Measurements from ENCODE around the gene NRG4.

GRCh38 chr15:76010613-76011012 is 1.6 kb downstream of the NRG4 start:
- TF ChIP-seq CTCF (IDR thresholded peaks at IDR 0.05): no peak
- TF ChIP-seq MLX (CRISPR knock-in tag; IDR thresholded peaks at IDR 0.05): no peak
- no peak for TF ChIP-seq USF2 (CRISPR knock-in tag; IDR thresholded peaks at IDR 0.05)
- TF ChIP-seq TEAD4 (CRISPR knock-in tag; IDR thresholded peaks at IDR 0.05): no peak
- no peak for TF ChIP-seq ZNF425 (CRISPR knock-in tag; conservative IDR thresholded peaks at IDR 0.05)
- no peak for TF ChIP-seq TCF7 (CRISPR knock-in tag; IDR thresholded peaks at IDR 0.05; ENCODE audit: low read depth)
- TF ChIP-seq MAX (CRISPR knock-in tag; IDR thresholded peaks at IDR 0.05): no peak
- no peak for TF ChIP-seq SOX15 (CRISPR knock-in tag; IDR thresholded peaks at IDR 0.05)
- TF ChIP-seq ETV6 (CRISPR knock-in tag; IDR thresholded peaks at IDR 0.05): no peak
- no peak for TF ChIP-seq STAT6 (CRISPR knock-in tag; conservative IDR thresholded peaks at IDR 0.05; ENCODE audit: low read depth)
- no peak for TF ChIP-seq ZNF121 (CRISPR knock-in tag; IDR thresholded peaks at IDR 0.05)
- no peak for TF ChIP-seq ATF2 (CRISPR knock-in tag; IDR thresholded peaks at IDR 0.05; ENCODE audit: borderline replicate concordance, low read depth)
- TF ChIP-seq KAT7 (CRISPR knock-in tag; IDR thresholded peaks at IDR 0.05; ENCODE audit: borderline replicate concordance): no peak
